Endothelial cell (in vitro differentiated cells): Measurements from ENCODE around the gene WNK2. TPM values are rescaled to one million over a fixed set of nuclear protein-coding genes. Genes with fewer than 3 reads are reported as not detected.

Source experiments
- DNase-seq: peaks from one replicate; pipeline ENCODE4 v3.0.0; 2021; ENCODE audit warnings: low spot score
- H3K27ac Mint-ChIP-seq: one replicate; pipeline ENCODE4 v1.8.0; 2021; ENCODE audit warnings: mixed read lengths, inconsistent platforms; ENCODE audit not compliant: unreplicated experiment
- H3K27me3 Mint-ChIP-seq: one replicate; pipeline ENCODE4 v1.8.0; 2021; ENCODE audit warnings: mild to moderate bottlenecking, moderate library complexity, mixed read lengths, inconsistent platforms; ENCODE audit not compliant: unreplicated experiment
- H3K36me3 Mint-ChIP-seq: one replicate; pipeline ENCODE4 v1.8.0; 2021; ENCODE audit warnings: mild to moderate bottlenecking, low read depth, mixed read lengths, inconsistent platforms; ENCODE audit not compliant: unreplicated experiment
- H3K4me1 Mint-ChIP-seq: one replicate; pipeline ENCODE4 v1.8.0; 2021; ENCODE audit warnings: mild to moderate bottlenecking, mixed read lengths, inconsistent platforms; ENCODE audit not compliant: unreplicated experiment
- H3K4me3 Mint-ChIP-seq: one replicate; pipeline ENCODE4 v1.8.0; 2021; ENCODE audit warnings: mild to moderate bottlenecking, mixed read lengths, inconsistent platforms; ENCODE audit not compliant: unreplicated experiment
- H3K9me3 Mint-ChIP-seq: one replicate; pipeline ENCODE4 v1.8.0; 2021; ENCODE audit warnings: mixed read lengths, inconsistent platforms; ENCODE audit not compliant: unreplicated experiment
- CTCF ChIP-seq: fragments of 200-600 bp; sonication (generic); IDR thresholded peaks from one replicate; pipeline ENCODE4 v1.5.0; 2021; ENCODE audit warnings: antibody characterized with exemption; ENCODE audit not compliant: unreplicated experiment
- total RNA-seq: library from RNA; stranded (reverse); fragmentation: NEBNext Ultra II Directional; extraction: Animal tissue kit (Norgen Biotek cat#: 25700); gene quantifications from one replicate; pipeline ENCODE4 v1.2.1, GENCODE V29; 2021; ENCODE audit not compliant: unreplicated experiment

WNK2 gene
- total RNA-seq, 1 donor from 2014 or later: 0.82 TPM

- Mint-ChIP-seq H3K4me3 (no peak overlapping the region), H3K4me1 (no peaks in the 10 kb centered on the region), H3K36me3 (no peaks in the 10 kb centered on the region), H3K27ac (no peak overlapping the region), H3K9me3 (no peaks in the 10 kb centered on the region), H3K27me3 (peaks cover 9% of the 10 kb centered on the region)
- DNase-seq: no peak
- TF ChIP-seq CTCF: no peak
Observed at GRCh38 chr9:93196096-93197055, 12.4 kb downstream of the WNK2 start.

GRCh38 chr9:93197670-93198069 is 13.7 kb downstream of the WNK2 start:
- Mint-ChIP-seq H3K4me1 (no peaks in the 10 kb centered on the region), H3K4me3 (no peak overlapping the region), H3K27ac (no peak overlapping the region), H3K9me3 (no peaks in the 10 kb centered on the region), H3K36me3 (no peaks in the 10 kb centered on the region), H3K27me3 (peaks cover 9% of the 10 kb centered on the region)
- DNase-seq: no peak
- TF ChIP-seq CTCF: no peak

DNA sequence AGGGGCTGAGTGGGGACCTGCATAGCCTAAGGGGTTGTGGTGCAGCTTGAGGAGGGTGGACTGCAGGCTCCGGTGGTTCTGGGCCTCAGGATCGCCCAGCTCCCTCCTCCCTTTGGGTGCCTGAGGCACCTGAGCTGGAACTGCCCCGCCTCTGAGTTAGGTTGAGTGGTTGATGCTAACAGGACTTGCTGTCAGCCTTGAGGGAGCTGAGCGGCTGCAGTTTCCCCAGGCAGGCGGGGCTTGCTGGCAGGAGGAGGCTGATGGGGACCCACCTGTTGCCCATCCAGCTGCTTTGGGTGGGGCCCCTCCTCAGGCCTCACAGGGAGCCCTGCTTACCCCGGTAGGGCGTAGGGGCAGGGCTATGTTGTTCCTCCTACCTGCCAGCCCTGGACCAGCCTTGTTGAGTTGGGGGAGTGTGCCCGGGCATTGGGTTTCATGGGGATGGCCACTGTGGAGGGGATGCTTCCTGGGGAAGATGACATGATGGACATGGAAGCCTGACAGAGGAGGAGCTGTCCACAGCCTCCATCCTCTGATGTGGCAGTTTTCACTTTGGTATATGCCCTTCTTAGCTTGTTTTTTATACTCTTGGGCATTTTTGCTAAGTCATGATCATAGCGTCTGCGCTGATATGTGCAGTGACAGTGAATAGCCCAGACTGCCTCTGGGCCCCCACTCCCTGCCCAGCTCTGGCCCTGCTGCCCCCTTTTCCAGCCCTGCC is 14.3 kb downstream of the WNK2 start:
- Mint-ChIP-seq H3K27me3 (peaks cover 12% of the 10 kb centered on the region), H3K27ac (no peak overlapping the region), H3K4me1 (no peaks in the 10 kb centered on the region), H3K36me3 (no peaks in the 10 kb centered on the region), H3K9me3 (no peaks in the 10 kb centered on the region), H3K4me3 (no peak overlapping the region)
- DNase-seq: no peak
- TF ChIP-seq CTCF: no peak

GRCh38 chr9:93198838-93199625 is 15.1 kb downstream of the WNK2 start:
- Mint-ChIP-seq H3K27ac (no peak overlapping the region), H3K27me3 (peaks cover 14% of the 10 kb centered on the region), H3K4me1 (no peaks in the 10 kb centered on the region), H3K36me3 (no peaks in the 10 kb centered on the region), H3K9me3 (no peaks in the 10 kb centered on the region), H3K4me3 (no peak overlapping the region)
- no peak for DNase-seq
- no peak for TF ChIP-seq CTCF
